ENCODE measurements around the gene PRMT6.
A peak's percentile ranks its signal among the peaks of the same experiment; 100 is the strongest.

The PRMT6 gene

GRCh38 chr1:107047602-107048001 lies 8.9 kb upstream of the PRMT6 start:
- TF ChIP-seq, protein P1, sequence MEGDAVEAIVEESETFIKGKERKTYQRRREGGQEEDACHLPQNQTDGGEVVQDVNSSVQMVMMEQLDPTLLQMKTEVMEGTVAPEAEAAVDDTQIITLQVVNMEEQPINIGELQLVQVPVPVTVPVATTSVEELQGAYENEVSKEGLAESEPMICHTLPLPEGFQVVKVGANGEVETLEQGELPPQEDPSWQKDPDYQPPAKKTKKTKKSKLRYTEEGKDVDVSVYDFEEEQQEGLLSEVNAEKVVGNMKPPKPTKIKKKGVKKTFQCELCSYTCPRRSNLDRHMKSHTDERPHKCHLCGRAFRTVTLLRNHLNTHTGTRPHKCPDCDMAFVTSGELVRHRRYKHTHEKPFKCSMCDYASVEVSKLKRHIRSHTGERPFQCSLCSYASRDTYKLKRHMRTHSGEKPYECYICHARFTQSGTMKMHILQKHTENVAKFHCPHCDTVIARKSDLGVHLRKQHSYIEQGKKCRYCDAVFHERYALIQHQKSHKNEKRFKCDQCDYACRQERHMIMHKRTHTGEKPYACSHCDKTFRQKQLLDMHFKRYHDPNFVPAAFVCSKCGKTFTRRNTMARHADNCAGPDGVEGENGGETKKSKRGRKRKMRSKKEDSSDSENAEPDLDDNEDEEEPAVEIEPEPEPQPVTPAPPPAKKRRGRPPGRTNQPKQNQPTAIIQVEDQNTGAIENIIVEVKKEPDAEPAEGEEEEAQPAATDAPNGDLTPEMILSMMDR (IDR thresholded peaks at IDR 0.05; ENCODE audit: low read depth, low read length) = no peak
- H3K4me3 ChIP-seq (ENCODE audit: low read depth, low read length) = no peak overlapping the region

DNA sequence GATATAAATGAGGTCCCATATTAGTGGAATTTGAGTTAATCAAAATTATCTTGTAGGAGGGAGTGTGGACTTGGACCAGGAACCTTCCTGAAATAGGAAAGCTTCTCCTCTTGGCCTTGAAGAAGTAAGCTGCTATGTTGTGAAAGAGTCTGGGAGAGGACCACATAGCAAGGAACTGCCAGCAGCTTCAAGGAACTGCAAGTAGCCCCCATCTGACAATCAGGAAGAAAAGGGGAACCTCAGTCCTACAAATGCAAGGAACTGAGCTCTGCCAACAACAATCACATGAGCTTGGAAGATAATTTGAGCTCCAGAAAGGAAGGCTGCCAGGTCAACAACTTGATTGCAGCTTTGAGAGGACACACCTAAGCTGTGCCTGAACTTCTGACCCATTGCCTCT lies 8.2 kb upstream of the PRMT6 start:
- no peak overlapping the region for H3K4me3 ChIP-seq (ENCODE audit: low read depth, low read length)
- TF ChIP-seq, protein P1 (IDR thresholded peaks at IDR 0.05; ENCODE audit: low read depth, low read length) = no peak

GRCh38 chr1:107051266-107051665 lies 5.2 kb upstream of the PRMT6 start:
- TF ChIP-seq, protein P1 (IDR thresholded peaks at IDR 0.05; ENCODE audit: low read depth, low read length) = no peak
- no peak overlapping the region for H3K4me3 ChIP-seq (ENCODE audit: low read depth, low read length)

DNA sequence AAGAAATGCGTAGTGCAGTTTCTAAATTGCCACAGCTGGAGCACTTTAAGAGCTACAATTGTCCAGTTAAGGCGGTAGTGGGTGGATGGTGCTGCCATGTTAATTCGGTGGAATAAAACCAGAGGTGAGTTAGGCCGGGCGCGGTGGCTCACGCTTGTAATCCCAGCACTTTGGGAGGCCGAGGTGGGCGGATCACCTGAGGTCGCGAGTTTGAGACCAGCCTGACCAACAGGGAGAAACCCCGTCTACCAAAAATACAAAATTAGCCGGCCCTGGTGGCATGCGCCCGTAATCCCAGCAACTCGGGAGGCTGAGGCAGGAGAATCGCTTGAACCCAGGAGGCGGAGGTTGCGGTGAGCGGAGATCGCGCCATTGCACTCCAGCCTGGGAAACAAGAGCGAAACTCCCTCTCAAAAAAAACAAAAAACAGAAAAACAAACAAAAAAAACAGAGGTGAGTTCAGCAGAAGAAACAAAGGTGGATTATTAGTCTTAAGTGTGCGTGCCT lies 502 bp upstream of the PRMT6 start:
- peak overlapping the region; percentile 92 for H3K4me3 ChIP-seq (ENCODE audit: low read depth, low read length)

DNA sequence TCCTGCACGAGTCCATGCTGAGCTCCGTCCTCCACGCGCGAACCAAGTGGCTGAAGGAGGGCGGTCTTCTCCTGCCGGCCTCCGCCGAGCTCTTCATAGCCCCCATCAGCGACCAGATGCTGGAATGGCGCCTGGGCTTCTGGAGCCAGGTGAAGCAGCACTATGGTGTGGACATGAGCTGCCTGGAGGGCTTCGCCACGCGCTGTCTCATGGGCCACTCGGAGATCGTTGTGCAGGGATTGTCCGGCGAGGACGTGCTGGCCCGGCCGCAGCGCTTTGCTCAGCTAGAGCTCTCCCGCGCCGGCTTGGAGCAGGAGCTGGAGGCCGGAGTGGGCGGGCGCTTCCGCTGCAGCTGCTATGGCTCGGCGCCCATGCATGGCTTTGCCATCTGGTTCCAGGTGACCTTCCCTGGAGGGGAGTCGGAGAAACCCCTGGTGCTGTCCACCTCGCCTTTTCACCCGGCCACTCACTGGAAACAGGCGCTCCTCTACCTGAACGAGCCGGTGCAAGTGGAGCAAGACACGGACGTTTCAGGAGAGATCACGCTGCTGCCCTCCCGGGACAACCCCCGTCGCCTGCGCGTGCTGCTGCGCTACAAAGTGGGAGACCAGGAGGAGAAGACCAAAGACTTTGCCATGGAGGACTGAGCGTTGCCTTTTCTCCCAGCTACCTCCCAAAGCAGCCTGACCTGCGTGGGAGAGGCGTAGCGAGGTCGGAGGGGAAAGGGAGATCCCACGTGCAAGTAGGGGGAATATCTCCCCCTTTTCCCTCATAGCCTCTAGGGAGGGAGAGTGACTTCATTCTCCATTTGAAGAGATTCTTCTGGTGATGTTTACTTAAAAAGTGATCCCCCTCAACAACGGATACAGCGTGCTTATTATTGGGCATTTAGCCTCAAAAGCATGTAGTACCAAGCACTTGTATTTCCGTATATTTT lies 991 bp downstream of the PRMT6 start:
- H3K4me3 ChIP-seq (ENCODE audit: low read depth, low read length) = peak overlapping the region; percentile 92
- TF ChIP-seq, protein P1 (IDR thresholded peaks at IDR 0.05; ENCODE audit: low read depth, low read length) = no peak

DNA sequence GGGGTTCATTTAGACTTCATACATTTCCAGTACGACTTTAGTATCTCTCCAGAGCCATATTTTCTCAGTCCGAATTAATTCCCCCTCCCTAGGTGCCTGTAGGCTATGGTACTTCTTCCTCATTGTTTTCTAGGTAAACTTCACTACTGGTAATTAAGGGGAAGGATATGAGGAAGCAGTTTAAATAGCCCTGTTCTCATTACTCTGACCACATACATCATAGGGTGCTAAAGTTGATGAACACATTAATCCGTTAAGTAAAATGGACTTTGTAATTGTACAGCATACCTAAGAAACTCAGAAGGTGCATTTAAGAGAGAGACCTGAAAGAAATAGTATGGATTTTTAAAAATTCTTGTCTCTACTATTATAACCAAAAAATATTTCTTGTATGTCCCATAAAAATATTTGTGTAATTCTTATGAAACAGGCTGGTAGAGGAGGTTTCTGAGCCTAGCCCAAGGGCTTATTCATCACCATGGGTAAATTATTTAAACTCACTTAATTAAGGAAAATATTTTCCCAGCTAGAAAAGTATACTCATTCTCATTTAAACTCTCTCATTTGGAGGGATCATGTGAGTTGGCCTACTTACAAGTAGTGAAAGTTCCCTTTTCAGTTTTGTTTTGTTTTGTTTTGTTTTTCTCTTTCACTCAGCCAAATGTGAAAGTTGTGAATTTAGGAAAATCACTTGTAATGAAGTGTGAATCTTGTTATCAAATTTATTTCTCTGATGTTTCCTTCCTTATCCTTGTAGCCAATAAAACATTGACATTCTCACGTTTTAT lies 2.0 kb downstream of the PRMT6 start:
- TF ChIP-seq, protein P1 (IDR thresholded peaks at IDR 0.05; ENCODE audit: low read depth, low read length) = no peak
- H3K4me3 ChIP-seq (ENCODE audit: low read depth, low read length) = no peak overlapping the region

DNA sequence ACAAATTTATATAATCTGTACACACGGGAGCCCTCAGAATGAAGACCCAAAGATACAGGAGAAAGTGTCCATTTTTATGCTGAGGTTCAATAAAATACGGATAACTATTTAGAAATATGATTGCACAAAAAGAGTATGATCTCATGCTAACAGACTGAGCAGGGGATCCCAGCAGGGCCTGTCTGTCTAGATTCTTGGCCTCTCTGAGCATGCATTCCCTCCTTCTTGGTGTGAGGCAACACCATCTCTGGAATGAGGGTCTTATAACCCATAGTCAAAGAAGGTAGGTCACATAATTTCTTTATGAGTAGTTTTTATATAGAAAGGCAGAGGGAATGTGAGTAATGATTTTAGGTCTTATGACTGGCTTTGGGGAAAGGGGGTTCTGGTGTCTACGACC lies 5.4 kb downstream of the PRMT6 start:
- H3K4me3 ChIP-seq (ENCODE audit: low read depth, low read length) = no peak overlapping the region
- TF ChIP-seq, protein P1 (IDR thresholded peaks at IDR 0.05; ENCODE audit: low read depth, low read length) = no peak

Measured in WI38 (cell line).